ENCODE data around the gene DNAH8.

Gene DNAH8

GRCh38 chr6:38976051-38976450 is 260.9 kb downstream of the DNAH8 start:
- DNase-seq = no peak

GRCh38 chr6:38976801-38977500 is 261.8 kb downstream of the DNAH8 start:
- DNase-seq = no peak

DNA sequence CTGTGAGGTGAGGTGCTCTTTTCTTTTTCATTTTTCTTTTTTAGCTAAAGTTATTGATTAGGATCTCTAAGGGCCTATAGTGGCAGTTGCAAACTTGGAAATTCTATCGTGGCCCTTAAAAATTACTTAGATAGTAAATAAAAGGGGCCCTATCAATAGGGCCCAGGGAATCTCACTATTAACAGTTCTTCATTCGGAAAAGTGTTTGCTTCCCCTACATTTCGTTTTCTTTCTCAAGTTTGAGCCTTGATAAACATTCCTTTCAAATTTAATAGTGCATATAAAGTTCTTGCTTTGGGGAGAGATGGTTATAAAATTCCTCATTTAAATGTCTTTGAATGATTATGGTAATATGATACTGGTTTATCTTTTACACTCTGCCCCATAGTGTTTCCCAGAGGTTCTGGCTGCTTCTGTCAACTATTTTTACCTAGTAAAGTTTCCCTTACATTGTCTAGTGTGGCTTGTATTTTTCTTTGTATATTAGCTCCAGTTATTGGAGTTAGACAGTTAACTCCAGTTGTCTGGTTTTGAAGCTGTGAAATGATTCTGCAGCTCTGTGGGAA is 263.1 kb downstream of the DNAH8 start:
- DNase-seq = no peak

DNA sequence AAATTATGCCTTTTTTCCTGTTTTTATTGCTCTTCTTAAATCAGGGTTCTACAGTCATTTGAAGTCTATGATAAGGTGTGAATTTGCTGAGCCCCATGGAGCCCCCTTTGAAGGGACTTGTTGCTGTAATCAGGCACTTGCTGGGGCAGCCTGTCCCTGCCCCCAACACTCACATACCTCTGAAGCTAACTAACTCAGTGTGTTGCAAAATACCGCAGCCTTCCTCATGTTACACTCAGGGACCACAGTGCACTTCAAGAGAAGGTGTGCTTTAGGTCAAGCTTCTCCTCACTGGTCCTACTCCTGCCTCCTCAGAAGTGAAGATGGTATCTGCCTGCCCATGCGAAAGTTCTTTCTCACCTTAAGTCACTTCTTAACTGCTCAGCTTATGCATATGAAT is 267.4 kb downstream of the DNAH8 start:
- no peak for DNase-seq

DNA sequence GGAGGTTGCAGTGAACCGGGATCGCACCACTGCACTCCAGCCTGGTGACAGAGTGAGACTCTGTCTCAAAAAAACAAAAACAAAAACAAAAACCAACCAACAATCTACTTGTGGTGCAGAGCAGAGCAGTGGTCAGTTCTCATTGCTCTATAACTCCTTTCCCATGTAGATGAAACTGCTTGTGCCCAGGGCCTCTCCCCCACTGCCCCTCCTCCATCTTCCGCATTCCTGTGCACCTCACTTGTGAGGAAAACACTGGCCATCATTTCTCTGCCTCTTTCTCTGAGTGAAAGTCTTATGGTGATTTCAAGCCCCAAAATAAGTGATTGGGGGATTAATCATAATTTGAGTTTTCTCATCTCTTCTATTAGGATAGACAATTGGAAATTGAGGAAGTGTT is 269.6 kb downstream of the DNAH8 start:
- no peak for DNase-seq

DNA sequence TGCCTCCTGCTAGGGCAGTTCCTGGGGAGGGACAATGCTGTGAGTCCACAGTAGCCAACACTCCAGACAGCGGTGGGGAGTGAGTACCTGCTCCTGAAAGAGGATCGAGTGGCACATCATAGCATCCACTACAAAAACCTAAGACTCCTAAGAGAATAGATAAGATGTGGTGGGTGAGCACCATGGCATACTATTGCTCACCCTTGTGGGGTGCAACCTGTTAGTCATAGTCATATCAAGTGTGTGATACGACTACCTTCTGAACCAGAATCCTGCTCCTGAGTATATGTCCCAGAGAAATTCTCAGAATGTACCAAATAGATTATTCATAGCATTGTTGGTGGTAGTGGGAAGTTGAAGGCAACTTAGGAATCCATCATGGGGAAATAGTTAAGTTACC is 270.7 kb downstream of the DNAH8 start:
- DNase-seq = no peak

DNA sequence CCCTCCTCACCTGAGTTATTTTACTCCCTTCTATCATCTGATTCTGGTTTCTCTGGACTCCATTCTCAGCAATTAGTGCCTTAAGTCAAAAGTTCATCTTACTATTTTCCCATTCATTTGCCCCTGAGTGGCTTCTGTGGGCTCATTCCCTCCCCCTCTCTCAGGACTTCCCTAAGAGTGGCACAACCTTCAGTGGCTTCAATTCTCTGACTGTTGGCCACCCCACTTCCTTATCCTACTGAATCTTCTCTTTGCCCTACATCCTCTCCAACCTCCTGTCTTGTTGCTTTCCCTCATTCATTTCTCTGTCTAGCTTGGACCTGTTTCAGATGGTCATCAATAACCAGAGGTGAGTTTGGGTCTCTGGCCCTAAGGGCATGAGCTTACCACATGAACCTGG is 272.4 kb downstream of the DNAH8 start:
- DNase-seq = no peak

- no peak for DNase-seq
Observed at GRCh38 chr6:38988736-38989449, 273.8 kb downstream of the DNAH8 start.

DNA sequence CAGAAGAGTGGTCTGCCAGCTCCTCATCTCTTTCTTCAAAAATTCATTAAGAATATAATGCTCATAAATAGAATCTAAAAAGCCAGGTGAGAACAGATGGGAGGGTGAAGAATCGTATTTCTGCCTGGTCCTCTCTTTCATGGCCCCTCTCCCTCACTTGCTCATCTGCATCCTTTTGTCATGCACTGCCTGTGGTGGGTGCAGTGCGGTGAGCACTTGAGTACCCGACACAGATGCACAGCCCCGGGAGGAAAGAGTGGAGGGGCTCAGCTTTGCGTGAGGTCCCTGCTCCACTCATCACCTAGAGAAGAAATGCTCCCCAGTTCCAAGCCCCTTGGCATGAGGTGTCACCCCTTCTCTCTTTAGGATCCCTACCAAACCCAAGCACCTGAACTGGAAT is 275.4 kb downstream of the DNAH8 start:
- DNase-seq = no peak

- no peak for DNase-seq
Observed at GRCh38 chr6:38996676-38997075, 281.6 kb downstream of the DNAH8 start.

- no peak for DNase-seq
Observed at GRCh38 chr6:38997128-38997761, 282.1 kb downstream of the DNAH8 start.

DNA sequence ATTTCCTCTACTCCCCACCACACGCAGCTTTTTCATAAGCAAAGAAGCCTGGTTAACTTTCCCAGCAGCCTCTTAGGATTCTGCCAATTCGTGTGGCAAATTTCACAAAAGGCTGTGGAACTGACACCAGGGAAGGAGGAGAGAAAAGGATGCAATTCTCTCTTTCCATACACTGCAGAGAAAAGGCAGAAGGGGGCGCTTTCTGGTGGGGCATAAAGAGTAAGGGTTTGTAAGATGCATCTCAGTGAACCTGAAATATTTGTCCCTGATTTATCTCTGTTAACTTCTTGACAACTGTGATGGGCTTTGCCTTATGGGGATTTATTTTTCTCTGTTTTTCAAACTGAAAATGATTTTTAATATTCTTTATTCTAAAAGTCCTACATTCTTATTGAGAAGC is 288.0 kb downstream of the DNAH8 start:
- DNase-seq = no peak

GRCh38 chr6:39003492-39003891 is 288.4 kb downstream of the DNAH8 start:
- DNase-seq = no peak

DNA sequence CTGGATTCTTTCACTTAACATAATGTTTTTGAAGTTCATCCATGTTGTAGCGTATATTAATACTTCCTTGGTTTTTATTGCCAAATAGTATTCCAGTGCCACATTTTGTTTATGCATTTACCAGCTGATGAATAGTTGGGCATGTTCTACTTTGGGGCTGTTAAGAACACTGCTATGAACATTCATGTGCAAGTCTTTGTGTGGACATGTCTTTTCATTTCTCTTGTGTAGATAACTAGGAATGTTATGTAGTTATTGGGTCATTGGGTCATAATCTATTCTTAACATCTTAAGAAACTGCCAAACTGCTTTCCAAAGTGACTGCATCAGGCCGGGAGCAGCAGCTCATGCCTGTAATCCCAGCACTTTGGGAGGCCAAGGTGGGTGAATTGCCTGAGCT is 289.7 kb downstream of the DNAH8 start:
- no peak for DNase-seq

- no peak for DNase-seq
Observed at GRCh38 chr6:39005774-39006173, 290.7 kb downstream of the DNAH8 start.

- no peak for DNase-seq
Observed at GRCh38 chr6:39007575-39007974, 292.5 kb downstream of the DNAH8 start.

GRCh38 chr6:39008737-39009136 is 293.6 kb downstream of the DNAH8 start:
- no peak for DNase-seq

DNA sequence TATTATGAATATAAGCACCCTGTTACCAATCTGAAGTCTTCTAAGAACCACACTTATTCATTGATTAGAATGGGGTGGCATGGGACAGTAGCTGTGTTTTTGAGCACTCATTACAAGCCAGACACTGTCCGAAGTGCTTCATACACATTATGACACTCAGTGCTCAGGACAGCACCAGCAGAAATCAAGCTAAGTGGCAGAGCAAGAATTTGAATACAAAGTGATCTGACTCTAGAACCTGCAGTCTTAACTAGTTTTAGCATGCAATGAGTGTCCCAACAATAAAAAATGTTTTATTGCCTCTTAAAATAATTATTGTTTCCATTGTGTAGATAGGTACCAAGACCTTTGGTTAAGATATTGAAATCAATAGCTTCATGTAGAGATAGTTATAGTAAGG is 294.4 kb downstream of the DNAH8 start:
- no peak for DNase-seq

- DNase-seq = no peak
Observed at GRCh38 chr6:39016839-39017546, 301.9 kb downstream of the DNAH8 start.

DNA sequence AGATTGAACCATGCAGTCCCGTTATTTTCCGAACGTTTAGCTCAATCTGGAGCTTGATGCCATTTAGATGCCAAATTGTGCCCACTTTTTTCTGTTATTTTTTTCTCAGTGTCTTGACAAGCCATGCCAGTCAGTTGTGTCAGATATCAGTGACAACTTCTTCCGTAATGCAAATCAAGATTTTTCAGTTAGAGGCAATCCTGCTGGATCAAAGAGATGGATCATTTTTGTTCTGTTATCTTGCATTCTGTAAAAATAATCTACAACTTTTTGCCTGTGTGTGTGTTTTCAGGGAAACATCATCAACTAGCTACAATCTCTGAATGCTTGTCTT is 302.4 kb downstream of the DNAH8 start:
- DNase-seq = no peak

- DNase-seq = no peak
Observed at GRCh38 chr6:39018103-39018502, 303.0 kb downstream of the DNAH8 start.

DNA sequence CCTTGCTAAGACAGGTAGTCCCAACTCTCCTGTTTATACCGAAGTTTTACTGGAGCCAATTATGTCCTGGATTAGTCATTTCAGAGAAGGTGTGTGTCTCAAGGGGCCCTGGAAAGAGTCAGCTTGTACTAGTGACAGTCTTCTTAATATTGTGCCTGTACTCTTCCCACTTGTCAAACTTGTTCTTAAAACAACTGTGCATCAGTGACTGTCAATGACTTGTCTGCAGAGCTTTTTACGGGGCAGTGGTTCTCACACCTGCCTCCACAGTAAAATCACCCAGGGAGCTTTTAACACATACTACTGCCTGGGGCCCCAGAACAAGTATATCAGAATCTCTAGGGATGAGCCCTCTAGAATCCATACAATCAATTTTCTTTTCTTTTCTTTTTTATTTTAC is 305.0 kb downstream of the DNAH8 start:
- DNase-seq = no peak

- DNase-seq = no peak
Observed at GRCh38 chr6:39021041-39021440, 305.9 kb downstream of the DNAH8 start.

GRCh38 chr6:39021779-39022178 is 306.7 kb downstream of the DNAH8 start:
- no peak for DNase-seq

Data from NCI-H2171 (cell line).